Natural killer cell (primary cell): Measurements from ENCODE around the gene NR6A1. TPM values are rescaled to one million over a fixed set of nuclear protein-coding genes. Genes with fewer than 3 reads are reported as not detected.

ENCODE experiments used
- ATAC-seq, 3 donors: fragments of 150-1000 bp in 2 of 3; fragments of 200-7000 bp in 1 of 3; cut with Tn5 transposase; 1 replicate in 1 of 3; 2 replicates in 2 of 3; pipeline ENCODE4 v1.10.0; 2021; ENCODE audit warnings: mild to moderate bottlenecking in 2 of 3, moderate library complexity in 2 of 3
- DNase-seq, 2 donors: peaks; one replicate each; pipeline versions ENCODE4 v3.0.0 to v3.0.0-alpha.2; 2013 to 2021; ENCODE audit warnings: mixed read lengths in 1 of 2
- H3K27ac ChIP-seq: one replicate; pipeline ENCODE4 v1.5.1; 2013; ENCODE audit warnings: mild to moderate bottlenecking, low read length
- H3K27me3 ChIP-seq: one replicate; pipeline ENCODE4 v1.6.1; 2013; ENCODE audit warnings: low read length; ENCODE audit not compliant: control insufficient read depth, insufficient read depth
- H3K36me3 ChIP-seq: one replicate; pipeline ENCODE4 v1.6.1; 2013; ENCODE audit warnings: low read length; ENCODE audit not compliant: control insufficient read depth, insufficient read depth
- H3K4me1 ChIP-seq: one replicate; pipeline ENCODE4 v1.6.1; 2013; ENCODE audit warnings: low read length; ENCODE audit not compliant: control insufficient read depth, insufficient read depth
- H3K4me3 ChIP-seq: one replicate; pipeline ENCODE4 v1.5.1; 2013; ENCODE audit warnings: low read length
- H3K9me3 ChIP-seq: one replicate; pipeline ENCODE4 v1.6.1; 2013; ENCODE audit warnings: low read length; ENCODE audit not compliant: control insufficient read depth, insufficient read depth
- H3K27ac Mint-ChIP-seq, 2 donors: one replicate each; pipeline ENCODE4 v1.8.0; 2022; ENCODE audit warnings: mild to moderate bottlenecking in 2 of 2, mixed read lengths in 2 of 2, moderate library complexity in 1 of 2
- H3K27me3 Mint-ChIP-seq, 2 donors: one replicate each; pipeline ENCODE4 v1.8.0; 2022; ENCODE audit warnings: low read depth in 2 of 2, mixed read lengths in 2 of 2
- H3K36me3 Mint-ChIP-seq: one replicate; pipeline ENCODE4 v1.8.0; 2022; ENCODE audit warnings: mixed read lengths
- H3K4me1 Mint-ChIP-seq, 2 donors: one replicate each; pipeline ENCODE4 v1.8.0; 2022; ENCODE audit warnings: mixed read lengths in 2 of 2
- H3K4me3 Mint-ChIP-seq: one replicate; pipeline ENCODE4 v1.8.0; 2022; ENCODE audit warnings: mild to moderate bottlenecking, moderate library complexity, mixed read lengths
- H3K9me3 Mint-ChIP-seq, 2 donors: one replicate each; pipeline ENCODE4 v1.8.0; 2022; ENCODE audit warnings: mixed read lengths in 2 of 2
- CTCF ChIP-seq: fragments of 200-600 bp; IDR thresholded peaks from one replicate; pipeline ENCODE4 v1.8.0; 2022; ENCODE audit warnings: antibody characterized with exemption
- WGBS: methylation state at CpG from one replicate; pipeline ENCODE4 v1.1.7; 2013; ENCODE audit warnings: missing lambda C conversion rate; ENCODE audit not compliant: insufficient coverage; 5-methylcytosine and 5-hydroxymethylcytosine counted together
- intact Hi-C: fragments of 100-400 bp; cut with micrococcal nuclease; formaldehyde crosslinking; loops from one replicate; pipeline ENCODE4 v1.14.2; 2022
- total RNA-seq, 4 donors: library from RNA; stranded (reverse); fragments of 120-200 nt in 1 of 4; gene quantifications; one replicate each; pipeline versions ENCODE4 v1.2.3 to v1.2.4, GENCODE V29; 2013 to 2022

Gene NR6A1
- total RNA-seq, 3 donors from 2014 or later (not counting 1 experiment from before 2014, with no cell fraction given): 0.07 to 0.75 (median 0.49) TPM

- TF ChIP-seq CTCF: no peak
- ATAC-seq (no peak), DNase-seq (no peak)
- no peaks in the 10 kb centered on the region for H3K4me1 ChIP-seq
- H3K9me3 Mint-ChIP-seq: no peaks in the 10 kb centered on the region
- intact Hi-C loops: no loop called here
- H3K4me3 ChIP-seq: no peak overlapping the region
- no peaks in the 10 kb centered on the region for H3K4me1 Mint-ChIP-seq
- no peaks in the 10 kb centered on the region for H3K36me3 Mint-ChIP-seq
- H3K4me3 Mint-ChIP-seq: no peak overlapping the region
- 95% methylated on average over 7 of the region's 7 CpGs for WGBS
- no peak overlapping the region for H3K27ac Mint-ChIP-seq
- no peaks in the 10 kb centered on the region for H3K27me3 ChIP-seq
- no peaks in the 10 kb centered on the region for H3K9me3 ChIP-seq
- no peaks in the 10 kb centered on the region for H3K36me3 ChIP-seq
- peaks cover 12 to 16% of the 10 kb centered on the region in 2 donors for H3K27me3 Mint-ChIP-seq
- H3K27ac ChIP-seq: no peak overlapping the region
These were observed 250.9 kb downstream of the NR6A1 start for GRCh38 chr9:124520206-124520596.

GRCh38 chr9:124518116-124518515 is 253.0 kb downstream of the NR6A1 start:
- no peak overlapping the region for H3K27ac Mint-ChIP-seq
- Histone ChIP-seq H3K4me1 (no peaks in the 10 kb centered on the region), H3K27me3 (no peaks in the 10 kb centered on the region), H3K9me3 (no peaks in the 10 kb centered on the region), H3K4me3 (no peak overlapping the region), H3K36me3 (no peaks in the 10 kb centered on the region), H3K27ac (no peak overlapping the region)
- H3K27me3 Mint-ChIP-seq: peaks cover 12% of the 10 kb centered on the region in 2 donors
- no peak for TF ChIP-seq CTCF
- no peaks in the 10 kb centered on the region for H3K4me1 Mint-ChIP-seq
- 92% methylated on average over 7 of the region's 7 CpGs for WGBS
- no peak overlapping the region for H3K4me3 Mint-ChIP-seq
- DNase-seq (no peak), ATAC-seq (no peak)
- no peaks in the 10 kb centered on the region for H3K36me3 Mint-ChIP-seq
- intact Hi-C loops: no loop called here
- H3K9me3 Mint-ChIP-seq: no peaks in the 10 kb centered on the region

GRCh38 chr9:124517600-124517999 is 253.5 kb downstream of the NR6A1 start:
- WGBS: 78% methylated on average over 2 of the region's 5 CpGs
- no peaks in the 10 kb centered on the region for H3K9me3 Mint-ChIP-seq
- H3K36me3 Mint-ChIP-seq: no peaks in the 10 kb centered on the region
- Histone ChIP-seq H3K4me3 (no peak overlapping the region), H3K36me3 (no peaks in the 10 kb centered on the region), H3K27ac (no peak overlapping the region), H3K27me3 (no peaks in the 10 kb centered on the region), H3K4me1 (no peaks in the 10 kb centered on the region), H3K9me3 (no peaks in the 10 kb centered on the region)
- H3K27ac Mint-ChIP-seq: no peak overlapping the region
- ATAC-seq (no peak), DNase-seq (no peak)
- no peaks in the 10 kb centered on the region for H3K4me1 Mint-ChIP-seq
- no peak overlapping the region for H3K4me3 Mint-ChIP-seq
- TF ChIP-seq CTCF: no peak
- peaks cover 11 to 12% of the 10 kb centered on the region in 2 donors for H3K27me3 Mint-ChIP-seq
- intact Hi-C loops: no loop called here

- Histone ChIP-seq H3K36me3 (no peaks in the 10 kb centered on the region), H3K27ac (no peak overlapping the region), H3K4me1 (no peaks in the 10 kb centered on the region), H3K4me3 (no peak overlapping the region), H3K27me3 (no peaks in the 10 kb centered on the region), H3K9me3 (no peaks in the 10 kb centered on the region)
- ATAC-seq: no peak
- no peak for TF ChIP-seq CTCF
- Mint-ChIP-seq H3K36me3 (no peaks in the 10 kb centered on the region), H3K27me3 (peaks cover 0 to 12% of the 10 kb centered on the region in 2 donors), H3K9me3 (no peaks in the 10 kb centered on the region), H3K27ac (no peak overlapping the region), H3K4me3 (no peak overlapping the region), H3K4me1 (no peaks in the 10 kb centered on the region)
- no peak for DNase-seq
- intact Hi-C loops: no loop called here
- WGBS: 89% methylated on average over 5 of the region's 5 CpGs
These were observed 256.2 kb downstream of the NR6A1 start for GRCh38 chr9:124514874-124515273.
